Measurements from ENCODE around the gene BAIAP2.
A peak's percentile ranks its signal among the peaks of the same experiment; 100 is the strongest.

Gene BAIAP2

GRCh38 chr17:80991645-80992076 is 43.3 kb upstream of the BAIAP2 start, which contains the start of gene CHMP6:
Gene CHMP6 (plus strand): TSS chr17:80991841. CDS start chr17:80991919, 78 bp downstream.
- Histone ChIP-seq H3K27me3 (replicated peaks; ENCODE audit: insufficient read depth, low read length) (peaks cover 17% of the 10 kb centered on the region), H3K79me2 (ENCODE audit: low read length) (peaks cover 20% of the 10 kb centered on the region), H3K4me3 (ENCODE audit: low read length) (peak within 1 kb of the TSS; percentile 71), H3K36me3 (replicated peaks; ENCODE audit: insufficient read depth, low read length) (no peaks in the 10 kb centered on the region; the same call in 1 of the 2 replicates), H4K20me1 (ENCODE audit: insufficient read depth, low read length) (no peaks in the 10 kb centered on the region), H3K4me1 (ENCODE audit: low read length) (peaks cover 8% of the 10 kb centered on the region), H3F3A (ENCODE audit: insufficient read depth, low read length) (no peaks in the 10 kb centered on the region), H3K27ac (ENCODE audit: low read length) (no peak within 1 kb of the TSS), H3K4me2 (ENCODE audit: low read depth, low read length) (peak within 1 kb of the TSS; percentile 81), H3K9ac (ENCODE audit: low read length) (peak within 1 kb of the TSS; percentile 62), H2AFZ (ENCODE audit: low read length) (peak within 1 kb of the TSS; percentile 86), H3K9me3 (replicated peaks; ENCODE audit: insufficient read depth, low read length) (no peaks in the 10 kb centered on the region), H3K9me2 (replicated peaks; ENCODE audit: insufficient read depth, low read length) (no peaks in the 10 kb centered on the region)
- TF ChIP-seq CTCF (IDR thresholded peaks at IDR 0.05; ENCODE audit: low read length) (no peak), EZH2phosphoT487 (IDR thresholded peaks at IDR 0.05; ENCODE audit: low read length) (no peak), EZH2 (optimal IDR thresholded peaks at IDR 0.05; ENCODE audit: low read depth, low read length) (no peak)
- peak; percentile 73 for DNase-seq

- 0 out of 2 replicates have a peak overlapping the region, but pooled peaks have one; percentile 6 for H2AFZ ChIP-seq (ENCODE audit: low read length)
- H3K27ac ChIP-seq (ENCODE audit: low read length) = no peak overlapping the region
- H4K20me1 ChIP-seq (ENCODE audit: insufficient read depth, low read length) = no peaks in the 10 kb centered on the region
Observed at GRCh38 chr17:80992077-80992947, 42.6 kb upstream of the BAIAP2 start.

GRCh38 chr17:80992948-80993624 is 41.9 kb upstream of the BAIAP2 start:
- no peaks in the 10 kb centered on the region for H3K9me2 ChIP-seq (replicated peaks; ENCODE audit: insufficient read depth, low read length)
- peak overlapping the region; percentile 71 for H3K4me3 ChIP-seq (ENCODE audit: low read length)
- H3K79me2 ChIP-seq (ENCODE audit: low read length) = peaks cover 20% of the 10 kb centered on the region
- no peak for TF ChIP-seq EZH2phosphoT487 (IDR thresholded peaks at IDR 0.05; ENCODE audit: low read length)
- TF ChIP-seq EZH2 (optimal IDR thresholded peaks at IDR 0.05; ENCODE audit: low read depth, low read length) = no peak
- TF ChIP-seq CTCF (IDR thresholded peaks at IDR 0.05; ENCODE audit: low read length) = no peak
- H3K9me3 ChIP-seq (replicated peaks; ENCODE audit: insufficient read depth, low read length) = no peaks in the 10 kb centered on the region
- H3K4me2 ChIP-seq (ENCODE audit: low read depth, low read length) = peak overlapping the region; percentile 81
- H3F3A ChIP-seq (ENCODE audit: insufficient read depth, low read length) = no peaks in the 10 kb centered on the region
- H3K27ac ChIP-seq (ENCODE audit: low read length) = no peak overlapping the region
- no peaks in the 10 kb centered on the region for H4K20me1 ChIP-seq (ENCODE audit: insufficient read depth, low read length)
- no peak overlapping the region for H2AFZ ChIP-seq (ENCODE audit: low read length)
- DNase-seq = no peak
- peaks cover 11% of the 10 kb centered on the region for H3K27me3 ChIP-seq (replicated peaks; ENCODE audit: insufficient read depth, low read length)
- H3K36me3 ChIP-seq (replicated peaks; ENCODE audit: insufficient read depth, low read length) = no peaks in the 10 kb centered on the region; the same call in 1 of the 2 replicates
- peaks cover 8% of the 10 kb centered on the region for H3K4me1 ChIP-seq (ENCODE audit: low read length)
- H3K9ac ChIP-seq (ENCODE audit: low read length) = peak overlapping the region; percentile 61; the same call in 1 of the 2 replicates

More at GRCh38 chr17:80992077-80992947, 42.6 kb upstream of the BAIAP2 start:
- H3K36me3 ChIP-seq (replicated peaks; ENCODE audit: insufficient read depth, low read length) = no peaks in the 10 kb centered on the region; the same call in 1 of the 2 replicates
- no peaks in the 10 kb centered on the region for H3K9me3 ChIP-seq (replicated peaks; ENCODE audit: insufficient read depth, low read length)
- peak overlapping the region; percentile 81 for H3K4me2 ChIP-seq (ENCODE audit: low read depth, low read length)
- peak; percentile 10 for DNase-seq
- H3K79me2 ChIP-seq (ENCODE audit: low read length) = peaks cover 20% of the 10 kb centered on the region
- no peaks in the 10 kb centered on the region for H3K9me2 ChIP-seq (replicated peaks; ENCODE audit: insufficient read depth, low read length)
- peaks cover 8% of the 10 kb centered on the region for H3K4me1 ChIP-seq (ENCODE audit: low read length)
- peak overlapping the region; percentile 62 for H3K9ac ChIP-seq (ENCODE audit: low read length)
- peak overlapping the region; percentile 71 for H3K4me3 ChIP-seq (ENCODE audit: low read length)
- H3K27me3 ChIP-seq (replicated peaks; ENCODE audit: insufficient read depth, low read length) = peaks cover 17% of the 10 kb centered on the region
- no peaks in the 10 kb centered on the region for H3F3A ChIP-seq (ENCODE audit: insufficient read depth, low read length)
- no peak for TF ChIP-seq CTCF (IDR thresholded peaks at IDR 0.05; ENCODE audit: low read length)
- no peak for TF ChIP-seq EZH2phosphoT487 (IDR thresholded peaks at IDR 0.05; ENCODE audit: low read length)
- no peak for TF ChIP-seq EZH2 (optimal IDR thresholded peaks at IDR 0.05; ENCODE audit: low read depth, low read length)
